ENCODE data around the gene DUSP6.

The DUSP6 gene, protein sequence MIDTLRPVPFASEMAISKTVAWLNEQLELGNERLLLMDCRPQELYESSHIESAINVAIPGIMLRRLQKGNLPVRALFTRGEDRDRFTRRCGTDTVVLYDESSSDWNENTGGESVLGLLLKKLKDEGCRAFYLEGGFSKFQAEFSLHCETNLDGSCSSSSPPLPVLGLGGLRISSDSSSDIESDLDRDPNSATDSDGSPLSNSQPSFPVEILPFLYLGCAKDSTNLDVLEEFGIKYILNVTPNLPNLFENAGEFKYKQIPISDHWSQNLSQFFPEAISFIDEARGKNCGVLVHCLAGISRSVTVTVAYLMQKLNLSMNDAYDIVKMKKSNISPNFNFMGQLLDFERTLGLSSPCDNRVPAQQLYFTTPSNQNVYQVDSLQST

DNA sequence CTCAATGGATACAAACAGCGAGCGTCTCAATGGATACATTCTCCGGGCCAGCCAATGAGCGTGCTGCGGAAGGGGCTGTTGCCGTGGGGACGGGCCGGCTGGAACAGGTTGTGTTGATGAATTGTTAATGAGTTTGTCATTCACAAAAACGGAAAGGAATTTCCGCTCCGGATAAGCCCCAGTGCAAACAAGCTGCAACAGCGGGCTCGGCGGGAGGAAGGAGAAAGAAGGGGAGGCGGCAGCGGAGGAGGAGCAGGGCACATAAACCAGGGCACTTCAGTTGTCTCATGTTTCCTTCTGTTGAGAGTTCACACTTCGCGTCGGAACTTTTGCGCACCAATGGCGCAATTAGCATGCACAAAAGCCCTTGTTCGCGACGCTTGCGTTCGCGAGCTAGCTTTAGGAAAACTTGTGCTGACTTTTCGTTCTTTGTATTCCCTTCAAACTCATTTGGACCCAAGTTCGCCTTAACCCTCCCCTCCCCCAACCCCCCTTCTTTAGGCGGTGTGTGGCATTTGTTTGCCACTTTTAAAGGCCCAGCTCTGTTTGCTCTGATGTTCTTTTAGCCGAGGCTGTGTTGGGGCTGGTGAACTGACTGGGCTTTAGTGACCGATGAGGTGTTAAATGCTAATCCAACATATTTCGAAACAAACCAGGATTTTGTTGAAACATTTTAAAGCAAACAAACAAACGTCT lies at the start of gene DUSP6:
TSS of gene DUSP6 (minus strand) at position 10 of the 696 bp plus-strand sequence. CDS start 462 bp downstream, outside the sequence.
- Histone ChIP-seq H3K4me3 (peak within 1 kb of the TSS; percentile 85), H3K27ac (no peak within 1 kb of the TSS), H3K36me3 (ENCODE audit: insufficient read depth, low read length) (no peaks in the 10 kb centered on the region), H3K9ac (ENCODE audit: insufficient read length) (no peak within 1 kb of the TSS), H3K9me3 (ENCODE audit: low read depth, low read length) (no peaks in the 10 kb centered on the region)
- peak; percentile 97 for DNase-seq (ENCODE audit: low read depth, low spot score)
- TF ChIP-seq POLR2AphosphoS5 (IDR thresholded peaks at IDR 0.05; ENCODE audit: borderline replicate concordance, low read depth, low read length), result peak; percentile 59
- TF ChIP-seq FOXP2 (optimal IDR thresholded peaks at IDR 0.05; ENCODE audit: control extremely low read depth, extremely low read length, insufficient read depth), result peak; percentile 95
- TF ChIP-seq EZH2 (IDR thresholded peaks at IDR 0.05), result no peak

DNA sequence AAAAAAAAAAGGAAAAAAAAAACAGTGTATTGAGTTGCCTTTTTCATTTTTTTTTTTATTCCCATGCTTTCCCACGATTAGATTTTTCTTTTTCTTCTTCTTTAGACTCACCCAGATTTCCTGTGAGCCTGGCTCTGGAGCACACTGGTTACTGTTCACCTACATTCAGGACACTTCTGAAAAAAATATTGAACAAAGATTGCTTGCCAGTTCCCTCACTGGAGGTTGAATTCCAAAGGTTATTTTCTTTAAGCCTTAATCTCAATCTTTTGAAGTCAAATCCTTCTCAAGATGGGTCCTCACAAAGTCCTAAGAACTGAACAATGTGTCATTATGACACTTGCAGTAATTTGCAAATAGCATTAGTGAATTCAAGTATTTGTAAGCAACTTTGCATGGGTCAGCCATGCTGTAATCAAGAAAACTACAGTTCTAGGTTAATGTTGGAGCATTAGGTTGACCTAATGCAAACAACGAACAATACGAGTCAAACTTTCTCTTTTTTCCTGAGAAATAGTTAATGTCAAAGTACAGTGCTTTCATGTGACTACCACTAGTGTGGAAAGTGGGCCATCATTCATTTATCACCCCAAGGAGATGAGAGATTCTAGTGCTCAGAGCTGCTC lies 49.2 kb upstream of the DUSP6 start:
- no peak overlapping the region for H3K9ac ChIP-seq (ENCODE audit: insufficient read length)
- no peak for TF ChIP-seq POLR2AphosphoS5 (IDR thresholded peaks at IDR 0.05; ENCODE audit: borderline replicate concordance, low read depth, low read length)
- no peak for TF ChIP-seq EZH2 (IDR thresholded peaks at IDR 0.05)
- H3K9me3 ChIP-seq (ENCODE audit: low read depth, low read length), result no peaks in the 10 kb centered on the region
- H3K36me3 ChIP-seq (ENCODE audit: insufficient read depth, low read length), result no peaks in the 10 kb centered on the region
- no peak overlapping the region for H3K4me3 ChIP-seq
- no peak for DNase-seq (ENCODE audit: low read depth, low spot score)
- H3K27ac ChIP-seq, result no peak overlapping the region

DNA sequence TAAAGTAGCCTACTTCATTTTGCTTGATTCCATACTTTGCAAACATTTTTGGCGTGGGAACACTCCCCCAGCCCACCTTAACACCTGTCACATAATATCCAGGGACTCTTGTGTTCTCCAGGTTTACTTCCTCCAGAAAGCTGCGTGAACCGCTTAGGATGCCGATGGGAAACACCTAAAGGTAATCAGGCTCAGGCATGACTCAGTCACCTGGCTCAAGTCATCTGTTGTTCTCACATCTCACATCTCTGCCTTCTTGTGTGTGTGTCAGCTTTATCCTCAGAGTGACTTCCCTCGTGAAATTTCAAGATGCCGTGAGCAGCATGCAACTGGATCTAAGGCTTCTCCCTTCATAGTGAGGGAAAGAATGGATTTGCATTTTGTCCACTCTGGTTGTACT lies 48.1 kb upstream of the DUSP6 start:
- H3K36me3 ChIP-seq (ENCODE audit: insufficient read depth, low read length), result no peaks in the 10 kb centered on the region
- TF ChIP-seq FOXP2 (optimal IDR thresholded peaks at IDR 0.05; ENCODE audit: control extremely low read depth, extremely low read length, insufficient read depth) (no peak), EZH2 (IDR thresholded peaks at IDR 0.05) (no peak), POLR2AphosphoS5 (IDR thresholded peaks at IDR 0.05; ENCODE audit: borderline replicate concordance, low read depth, low read length) (no peak)
- no peak overlapping the region for H3K27ac ChIP-seq
- DNase-seq (ENCODE audit: low read depth, low spot score), result no peak
- H3K9ac ChIP-seq (ENCODE audit: insufficient read length), result no peak overlapping the region
- no peak overlapping the region for H3K4me3 ChIP-seq
- H3K9me3 ChIP-seq (ENCODE audit: low read depth, low read length), result no peaks in the 10 kb centered on the region

DNA sequence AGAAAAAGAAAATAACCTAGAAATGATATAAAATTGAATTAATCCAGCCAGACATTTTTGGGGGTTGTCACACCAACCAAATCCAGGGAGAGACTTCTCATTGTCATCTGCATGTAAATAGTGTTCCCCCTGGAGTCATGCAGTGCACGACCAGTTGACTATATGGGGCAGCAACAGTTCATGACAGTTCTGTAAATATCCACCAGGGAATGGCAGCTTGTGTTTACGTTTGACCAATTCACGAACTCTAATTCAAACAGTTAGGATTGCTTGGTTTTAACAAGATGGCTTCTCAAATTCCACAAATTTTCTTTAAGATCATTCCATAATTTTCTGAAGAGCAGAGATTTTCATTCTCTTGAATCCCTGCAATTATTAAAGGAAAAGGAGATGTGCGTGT lies 43.4 kb upstream of the DUSP6 start:
- H3K36me3 ChIP-seq (ENCODE audit: insufficient read depth, low read length), result no peaks in the 10 kb centered on the region
- DNase-seq (ENCODE audit: low read depth, low spot score), result no peak
- TF ChIP-seq EZH2 (IDR thresholded peaks at IDR 0.05) (no peak), POLR2AphosphoS5 (IDR thresholded peaks at IDR 0.05; ENCODE audit: borderline replicate concordance, low read depth, low read length) (no peak), FOXP2 (optimal IDR thresholded peaks at IDR 0.05; ENCODE audit: control extremely low read depth, extremely low read length, insufficient read depth) (no peak)
- no peak overlapping the region for H3K4me3 ChIP-seq
- H3K9ac ChIP-seq (ENCODE audit: insufficient read length), result no peak overlapping the region
- H3K27ac ChIP-seq, result no peak overlapping the region
- no peaks in the 10 kb centered on the region for H3K9me3 ChIP-seq (ENCODE audit: low read depth, low read length)

DNA sequence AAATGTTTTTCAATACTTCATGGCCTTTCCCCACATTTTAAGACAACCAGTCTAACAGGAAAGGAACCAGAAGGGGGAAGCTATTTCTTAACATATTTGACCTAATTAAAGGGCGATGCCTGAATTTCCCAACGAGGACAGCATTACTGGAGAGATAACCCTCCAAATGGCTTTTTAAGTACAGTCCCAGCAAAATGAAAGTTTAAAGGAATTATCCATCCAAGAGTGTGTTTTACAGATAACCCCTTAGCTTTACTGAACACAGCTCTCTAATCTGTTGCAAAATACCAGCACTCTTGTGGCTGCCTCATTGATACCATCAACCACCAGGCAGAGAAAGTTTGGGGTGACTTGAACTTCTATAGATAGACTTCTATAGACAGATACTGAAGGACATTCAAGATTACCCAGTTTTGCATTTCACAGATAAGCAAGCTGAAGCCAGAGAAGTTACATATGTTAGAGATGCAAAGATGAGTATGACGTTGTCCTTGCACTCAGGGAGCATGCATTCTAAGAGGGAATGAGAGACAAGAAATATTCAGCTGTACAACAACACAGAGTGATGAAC lies 41.3 kb upstream of the DUSP6 start:
- H3K36me3 ChIP-seq (ENCODE audit: insufficient read depth, low read length), result no peaks in the 10 kb centered on the region
- H3K4me3 ChIP-seq, result no peak overlapping the region
- TF ChIP-seq FOXP2 (optimal IDR thresholded peaks at IDR 0.05; ENCODE audit: control extremely low read depth, extremely low read length, insufficient read depth) (no peak), POLR2AphosphoS5 (IDR thresholded peaks at IDR 0.05; ENCODE audit: borderline replicate concordance, low read depth, low read length) (no peak), EZH2 (IDR thresholded peaks at IDR 0.05) (no peak)
- no peaks in the 10 kb centered on the region for H3K9me3 ChIP-seq (ENCODE audit: low read depth, low read length)
- no peak overlapping the region for H3K9ac ChIP-seq (ENCODE audit: insufficient read length)
- H3K27ac ChIP-seq, result no peak overlapping the region
- no peak for DNase-seq (ENCODE audit: low read depth, low spot score)

DNA sequence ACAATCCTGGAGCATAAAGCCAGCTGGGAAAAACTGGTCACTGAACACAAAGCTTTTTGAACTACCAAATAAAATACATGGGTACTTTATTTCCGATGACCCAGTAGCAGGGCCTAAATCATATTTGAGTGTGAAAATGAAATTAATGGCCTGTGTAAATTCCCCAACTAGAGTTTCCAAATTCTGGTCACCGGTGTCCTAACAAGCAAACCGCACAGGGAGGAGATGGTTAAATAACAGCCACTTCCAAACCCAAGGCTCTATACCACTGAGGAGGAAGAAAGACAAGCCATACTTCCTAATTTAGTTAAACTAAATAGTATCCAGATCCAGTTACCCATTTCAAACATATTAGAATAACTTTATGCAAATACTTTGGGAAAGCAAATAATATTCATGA lies 40.1 kb upstream of the DUSP6 start:
- TF ChIP-seq POLR2AphosphoS5 (IDR thresholded peaks at IDR 0.05; ENCODE audit: borderline replicate concordance, low read depth, low read length) (no peak), EZH2 (IDR thresholded peaks at IDR 0.05) (no peak), FOXP2 (optimal IDR thresholded peaks at IDR 0.05; ENCODE audit: control extremely low read depth, extremely low read length, insufficient read depth) (no peak)
- Histone ChIP-seq H3K36me3 (ENCODE audit: insufficient read depth, low read length) (no peaks in the 10 kb centered on the region), H3K27ac (no peak overlapping the region), H3K4me3 (no peak overlapping the region), H3K9ac (ENCODE audit: insufficient read length) (no peak overlapping the region), H3K9me3 (ENCODE audit: low read depth, low read length) (no peaks in the 10 kb centered on the region)
- DNase-seq (ENCODE audit: low read depth, low spot score), result no peak

DNA sequence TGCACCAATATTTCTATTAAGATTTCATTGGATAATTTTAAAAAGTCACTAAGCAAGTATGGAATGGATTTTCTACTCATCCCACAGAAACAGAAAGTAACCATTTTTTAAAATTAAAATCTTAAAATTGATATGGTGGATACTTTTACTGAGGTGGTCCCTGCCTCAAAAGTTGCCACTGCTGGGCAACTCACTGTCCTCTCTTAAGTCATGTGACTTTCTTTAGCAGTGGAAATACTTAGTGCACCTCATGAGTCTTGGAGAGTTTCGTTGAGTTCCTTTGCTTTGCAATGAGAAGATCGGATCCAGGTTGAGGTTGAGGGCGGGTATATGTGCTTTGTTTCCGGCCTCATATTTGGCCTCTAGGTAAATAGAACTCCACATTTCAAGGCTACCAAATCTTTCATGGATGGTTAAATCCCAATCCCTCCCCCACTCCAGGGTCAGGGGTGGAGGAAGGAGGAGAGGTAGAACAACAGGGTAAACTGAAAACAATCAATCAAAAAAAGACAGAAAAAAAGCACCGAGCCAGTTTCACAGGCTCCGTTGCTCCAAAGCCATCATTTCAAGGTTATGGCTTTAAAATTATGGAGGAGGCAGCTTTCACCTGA lies 39.5 kb upstream of the DUSP6 start:
- Histone ChIP-seq H3K9me3 (ENCODE audit: low read depth, low read length) (no peaks in the 10 kb centered on the region), H3K27ac (no peak overlapping the region)
- TF ChIP-seq POLR2AphosphoS5 (IDR thresholded peaks at IDR 0.05; ENCODE audit: borderline replicate concordance, low read depth, low read length) (no peak), FOXP2 (optimal IDR thresholded peaks at IDR 0.05; ENCODE audit: control extremely low read depth, extremely low read length, insufficient read depth) (no peak), EZH2 (IDR thresholded peaks at IDR 0.05) (no peak)

More for the DNA sequence above, 39.5 kb upstream of the DUSP6 start:
- DNase-seq (ENCODE audit: low read depth, low spot score), result no peak
- Histone ChIP-seq H3K9ac (ENCODE audit: insufficient read length) (no peak overlapping the region), H3K4me3 (no peak overlapping the region), H3K36me3 (ENCODE audit: insufficient read depth, low read length) (no peaks in the 10 kb centered on the region)

Data from SK-N-MC (cell line).